Measurements from ENCODE around the gene ZSWIM6.

DNA sequence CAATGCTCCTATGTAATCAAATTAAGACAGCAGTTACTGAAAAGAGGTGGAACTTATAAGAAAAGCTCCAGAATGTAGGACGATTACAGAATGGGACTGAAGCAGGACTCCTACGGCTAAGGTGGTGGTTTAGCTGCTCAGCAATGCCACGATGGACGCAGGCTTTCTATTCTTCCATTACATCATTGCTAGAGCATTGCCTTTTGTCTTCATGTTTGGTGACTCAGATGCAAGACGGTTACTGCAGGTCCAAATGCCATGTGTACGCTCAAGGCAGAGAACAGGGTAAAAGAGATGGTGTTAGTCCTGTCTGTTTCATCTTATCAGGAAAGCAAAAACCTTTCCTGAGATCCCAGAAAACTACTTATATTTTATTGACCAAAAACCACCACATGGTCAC is 255.1 kb downstream of the ZSWIM6 start:
- TF ChIP-seq, protein P1, sequence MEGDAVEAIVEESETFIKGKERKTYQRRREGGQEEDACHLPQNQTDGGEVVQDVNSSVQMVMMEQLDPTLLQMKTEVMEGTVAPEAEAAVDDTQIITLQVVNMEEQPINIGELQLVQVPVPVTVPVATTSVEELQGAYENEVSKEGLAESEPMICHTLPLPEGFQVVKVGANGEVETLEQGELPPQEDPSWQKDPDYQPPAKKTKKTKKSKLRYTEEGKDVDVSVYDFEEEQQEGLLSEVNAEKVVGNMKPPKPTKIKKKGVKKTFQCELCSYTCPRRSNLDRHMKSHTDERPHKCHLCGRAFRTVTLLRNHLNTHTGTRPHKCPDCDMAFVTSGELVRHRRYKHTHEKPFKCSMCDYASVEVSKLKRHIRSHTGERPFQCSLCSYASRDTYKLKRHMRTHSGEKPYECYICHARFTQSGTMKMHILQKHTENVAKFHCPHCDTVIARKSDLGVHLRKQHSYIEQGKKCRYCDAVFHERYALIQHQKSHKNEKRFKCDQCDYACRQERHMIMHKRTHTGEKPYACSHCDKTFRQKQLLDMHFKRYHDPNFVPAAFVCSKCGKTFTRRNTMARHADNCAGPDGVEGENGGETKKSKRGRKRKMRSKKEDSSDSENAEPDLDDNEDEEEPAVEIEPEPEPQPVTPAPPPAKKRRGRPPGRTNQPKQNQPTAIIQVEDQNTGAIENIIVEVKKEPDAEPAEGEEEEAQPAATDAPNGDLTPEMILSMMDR (IDR thresholded peaks at IDR 0.05), result no peak
- TF ChIP-seq EP300 (IDR thresholded peaks at IDR 0.05; ENCODE audit: borderline replicate concordance in 1 of 2, low read depth in 1 of 2, low read length in 1 of 2) (no peak), SMC3 (IDR thresholded peaks at IDR 0.05; ENCODE audit: low read depth, low read length) (no peak), MEF2A (IDR thresholded peaks at IDR 0.05; ENCODE audit: borderline replicate concordance, low read depth) (no peak), JUND (IDR thresholded peaks at IDR 0.05) (no peak), CHD2 (IDR thresholded peaks at IDR 0.05; ENCODE audit: low read length, partially characterized antibody) (no peak), TEAD4 (IDR thresholded peaks at IDR 0.05; ENCODE audit: borderline replicate concordance, insufficient read depth) (no peak), RAD21 (IDR thresholded peaks at IDR 0.05; ENCODE audit: low read length) (no peak), ELF1 (IDR thresholded peaks at IDR 0.05) (no peak), RFX5 (IDR thresholded peaks at IDR 0.05; ENCODE audit: low read length) (no peak), EZH2phosphoT487 (IDR thresholded peaks at IDR 0.05; ENCODE audit: borderline replicate concordance, low read depth) (no peak), GABPA (IDR thresholded peaks at IDR 0.05; ENCODE audit: low read depth) (no peak)
- TF ChIP-seq, protein P2, sequence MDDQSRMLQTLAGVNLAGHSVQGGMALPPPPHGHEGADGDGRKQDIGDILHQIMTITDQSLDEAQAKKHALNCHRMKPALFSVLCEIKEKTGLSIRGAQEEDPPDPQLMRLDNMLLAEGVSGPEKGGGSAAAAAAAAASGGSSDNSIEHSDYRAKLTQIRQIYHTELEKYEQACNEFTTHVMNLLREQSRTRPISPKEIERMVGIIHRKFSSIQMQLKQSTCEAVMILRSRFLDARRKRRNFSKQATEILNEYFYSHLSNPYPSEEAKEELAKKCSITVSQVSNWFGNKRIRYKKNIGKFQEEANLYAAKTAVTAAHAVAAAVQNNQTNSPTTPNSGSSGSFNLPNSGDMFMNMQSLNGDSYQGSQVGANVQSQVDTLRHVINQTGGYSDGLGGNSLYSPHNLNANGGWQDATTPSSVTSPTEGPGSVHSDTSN (IDR thresholded peaks at IDR 0.05), result no peak
- TF ChIP-seq, protein P3, sequence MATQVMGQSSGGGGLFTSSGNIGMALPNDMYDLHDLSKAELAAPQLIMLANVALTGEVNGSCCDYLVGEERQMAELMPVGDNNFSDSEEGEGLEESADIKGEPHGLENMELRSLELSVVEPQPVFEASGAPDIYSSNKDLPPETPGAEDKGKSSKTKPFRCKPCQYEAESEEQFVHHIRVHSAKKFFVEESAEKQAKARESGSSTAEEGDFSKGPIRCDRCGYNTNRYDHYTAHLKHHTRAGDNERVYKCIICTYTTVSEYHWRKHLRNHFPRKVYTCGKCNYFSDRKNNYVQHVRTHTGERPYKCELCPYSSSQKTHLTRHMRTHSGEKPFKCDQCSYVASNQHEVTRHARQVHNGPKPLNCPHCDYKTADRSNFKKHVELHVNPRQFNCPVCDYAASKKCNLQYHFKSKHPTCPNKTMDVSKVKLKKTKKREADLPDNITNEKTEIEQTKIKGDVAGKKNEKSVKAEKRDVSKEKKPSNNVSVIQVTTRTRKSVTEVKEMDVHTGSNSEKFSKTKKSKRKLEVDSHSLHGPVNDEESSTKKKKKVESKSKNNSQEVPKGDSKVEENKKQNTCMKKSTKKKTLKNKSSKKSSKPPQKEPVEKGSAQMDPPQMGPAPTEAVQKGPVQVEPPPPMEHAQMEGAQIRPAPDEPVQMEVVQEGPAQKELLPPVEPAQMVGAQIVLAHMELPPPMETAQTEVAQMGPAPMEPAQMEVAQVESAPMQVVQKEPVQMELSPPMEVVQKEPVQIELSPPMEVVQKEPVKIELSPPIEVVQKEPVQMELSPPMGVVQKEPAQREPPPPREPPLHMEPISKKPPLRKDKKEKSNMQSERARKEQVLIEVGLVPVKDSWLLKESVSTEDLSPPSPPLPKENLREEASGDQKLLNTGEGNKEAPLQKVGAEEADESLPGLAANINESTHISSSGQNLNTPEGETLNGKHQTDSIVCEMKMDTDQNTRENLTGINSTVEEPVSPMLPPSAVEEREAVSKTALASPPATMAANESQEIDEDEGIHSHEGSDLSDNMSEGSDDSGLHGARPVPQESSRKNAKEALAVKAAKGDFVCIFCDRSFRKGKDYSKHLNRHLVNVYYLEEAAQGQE (IDR thresholded peaks at IDR 0.05; ENCODE audit: low read depth, low read length), result no peak

All from SK-N-SH (cell line).